Vagina (tissue), 2 donors: ENCODE measurements around the gene IRX5.

ENCODE experiments used
- CTCF ChIP-seq, 3 experiments: fragments of 450-650 bp in 2 of 3; fragments of 200-600 bp in 1 of 3; sonication (generic) in 1 of 3; IDR thresholded peaks; one replicate each; pipeline ENCODE4 v1.5.1; 2017 to 2019; ENCODE audit warnings: antibody characterized with exemption in 3 of 3, mild to moderate bottlenecking in 2 of 3, moderate library complexity in 2 of 3
- POLR2A ChIP-seq, 2 donors: fragments of 450-650 bp; IDR thresholded peaks; one replicate each; pipeline ENCODE4 v1.6.1; 2017; ENCODE audit warnings: antibody characterized with exemption in 2 of 2, mild to moderate bottlenecking in 2 of 2, moderate library complexity in 2 of 2
- POLR2AphosphoS5 ChIP-seq, 2 donors: sonication (generic); formaldehyde crosslinking; IDR thresholded peaks; one replicate each; pipeline ENCODE4 v1.9.0; 2017; ENCODE audit warnings: antibody characterized with exemption in 2 of 2, mild to moderate bottlenecking in 2 of 2, low read depth in 1 of 2; ENCODE audit not compliant: insufficient read depth in 1 of 2

GRCh38 chr16:54897930-54898329 lies 32.7 kb upstream of the IRX5 start:
- TF ChIP-seq CTCF (IDR thresholded peaks at IDR 0.05) (no peak), POLR2AphosphoS5 (IDR thresholded peaks at IDR 0.05; ENCODE audit: insufficient read depth in 1 of 2, low read depth in 1 of 2) (no peak), POLR2A (IDR thresholded peaks at IDR 0.05) (no peak)
